ENCODE data around the gene MORN3.
A peak's percentile ranks its signal among the peaks of the same experiment; 100 is the strongest.
"Not testable (repeated sequence)": the region's sequence is repeated elsewhere in the genome, so short reads cannot be mapped to it uniquely, and the experiment has no call there.

MORN3 gene, protein sequence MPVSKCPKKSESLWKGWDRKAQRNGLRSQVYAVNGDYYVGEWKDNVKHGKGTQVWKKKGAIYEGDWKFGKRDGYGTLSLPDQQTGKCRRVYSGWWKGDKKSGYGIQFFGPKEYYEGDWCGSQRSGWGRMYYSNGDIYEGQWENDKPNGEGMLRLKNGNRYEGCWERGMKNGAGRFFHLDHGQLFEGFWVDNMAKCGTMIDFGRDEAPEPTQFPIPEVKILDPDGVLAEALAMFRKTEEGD

DNA sequence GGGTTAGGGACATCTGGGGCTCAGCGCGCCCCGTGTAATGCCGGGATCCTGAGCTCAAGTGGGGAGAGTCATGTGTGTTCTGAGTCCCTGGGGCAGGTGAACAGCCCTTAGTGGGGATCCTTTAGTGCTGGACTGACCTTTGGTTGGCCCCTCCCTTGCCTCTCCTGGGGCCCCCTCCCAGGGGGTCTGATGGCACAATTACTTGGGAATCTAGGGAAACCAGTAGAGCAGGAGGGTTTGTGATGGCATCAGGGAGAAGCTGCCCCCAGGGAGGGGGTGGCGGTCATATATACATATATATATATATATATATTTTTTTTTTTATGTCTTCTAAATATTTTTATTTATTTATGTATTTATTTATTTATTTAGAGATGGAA is at the start of gene MORN3:
TSS of gene MORN3 (minus strand) at position 134 of the 380 bp plus-strand sequence. CDS start 171 bp downstream, outside the sequence.
- no peaks in the 10 kb centered on the region for H3K27me3 Mint-ChIP-seq
- H3K4me3 Mint-ChIP-seq = no peak within 1 kb of the TSS
- peaks cover 0 to under 1% of the 10 kb centered on the region in 2 donors for H3K9me3 Mint-ChIP-seq
- H3K36me3 Mint-ChIP-seq = peaks cover 4 to 22% of the 10 kb centered on the region in 2 donors
- no peak for ATAC-seq (replicated peaks)
- H3K4me1 Mint-ChIP-seq = peaks cover 22 to 51% of the 10 kb centered on the region in 2 donors
- DNase-seq = no peak
- H3K27ac Mint-ChIP-seq = no peak within 1 kb of the TSS

DNA sequence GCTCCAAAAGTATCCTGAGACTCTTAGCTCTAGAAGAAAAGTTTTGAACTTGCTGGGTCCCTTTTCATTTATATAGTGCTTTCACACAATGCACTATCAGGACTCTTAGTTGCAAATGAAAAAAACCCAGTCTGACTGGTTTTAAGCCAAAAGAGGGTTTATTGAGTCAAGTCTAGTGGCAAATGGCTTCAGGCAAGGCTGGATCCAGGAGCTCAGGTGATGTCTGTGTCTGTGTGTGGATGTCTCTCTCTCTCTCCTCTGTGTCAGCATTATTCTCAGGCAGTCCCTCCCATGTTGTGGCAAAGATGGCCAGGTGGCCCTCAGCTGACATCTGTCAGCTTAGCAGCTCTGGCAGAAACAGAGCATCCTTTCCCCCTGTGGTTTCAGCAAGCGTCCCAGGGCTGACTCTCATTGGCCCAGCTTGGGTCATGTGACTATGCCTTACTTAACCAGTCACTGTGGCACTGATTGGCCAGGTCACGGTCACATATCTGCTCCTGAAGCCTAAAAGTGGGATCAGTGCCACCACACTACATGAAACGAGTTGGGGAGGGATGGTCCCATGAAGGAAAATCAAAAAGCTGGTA is 49.3 kb upstream of the MORN3 start:
- peaks cover 5 to 19% of the 10 kb centered on the region in 2 donors for H3K4me1 Mint-ChIP-seq
- no peak overlapping the region for H3K27ac Mint-ChIP-seq
- ATAC-seq (replicated peaks) (no peak), DNase-seq (no peak)
- H3K4me3 Mint-ChIP-seq = no peak overlapping the region
- H3K27me3 Mint-ChIP-seq = no peaks in the 10 kb centered on the region
- H3K9me3 Mint-ChIP-seq = no peaks in the 10 kb centered on the region
- H3K36me3 Mint-ChIP-seq = peaks cover 11 to 32% of the 10 kb centered on the region in 2 donors

DNA sequence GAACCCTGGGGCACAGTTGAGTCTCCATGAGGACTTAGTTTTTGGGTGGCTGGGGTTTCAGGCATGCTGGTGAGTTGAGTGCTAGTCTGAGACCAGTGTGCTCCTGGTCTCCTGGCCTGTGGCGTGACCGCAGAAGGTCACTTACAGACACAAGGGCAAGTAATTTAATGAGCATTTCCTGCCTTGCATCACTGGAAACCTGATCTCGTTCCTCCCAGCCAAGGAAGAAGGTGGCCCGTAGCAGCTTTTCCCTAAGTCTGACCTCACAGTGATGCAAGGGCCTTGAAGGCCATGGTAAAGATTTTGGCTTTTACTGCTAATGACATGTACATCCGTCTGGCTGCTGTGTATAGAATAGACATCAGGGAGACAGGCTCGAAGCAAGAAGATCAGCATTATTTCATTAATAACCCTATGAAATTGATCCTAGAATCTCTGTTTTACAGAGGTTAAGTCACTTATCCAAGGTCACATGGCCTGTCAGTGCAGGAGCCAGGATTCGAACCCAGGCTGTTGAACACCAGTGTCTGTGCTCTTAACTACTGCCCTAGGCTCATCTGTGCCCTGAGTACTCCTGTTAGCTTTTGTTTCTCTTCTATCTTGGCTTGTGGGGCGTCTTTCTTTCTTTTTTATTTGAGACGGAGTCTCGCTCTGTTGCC is 47.7 kb upstream of the MORN3 start:
- H3K27me3 Mint-ChIP-seq = no peaks in the 10 kb centered on the region
- ATAC-seq (replicated peaks) = no peak
- peaks cover 10 to 27% of the 10 kb centered on the region in 2 donors for H3K4me1 Mint-ChIP-seq
- no peak overlapping the region for H3K27ac Mint-ChIP-seq
- no peak overlapping the region for H3K4me3 Mint-ChIP-seq
- H3K9me3 Mint-ChIP-seq = no peaks in the 10 kb centered on the region
- H3K36me3 Mint-ChIP-seq = peaks cover 11 to 24% of the 10 kb centered on the region in 2 donors
- DNase-seq = no peak

DNA sequence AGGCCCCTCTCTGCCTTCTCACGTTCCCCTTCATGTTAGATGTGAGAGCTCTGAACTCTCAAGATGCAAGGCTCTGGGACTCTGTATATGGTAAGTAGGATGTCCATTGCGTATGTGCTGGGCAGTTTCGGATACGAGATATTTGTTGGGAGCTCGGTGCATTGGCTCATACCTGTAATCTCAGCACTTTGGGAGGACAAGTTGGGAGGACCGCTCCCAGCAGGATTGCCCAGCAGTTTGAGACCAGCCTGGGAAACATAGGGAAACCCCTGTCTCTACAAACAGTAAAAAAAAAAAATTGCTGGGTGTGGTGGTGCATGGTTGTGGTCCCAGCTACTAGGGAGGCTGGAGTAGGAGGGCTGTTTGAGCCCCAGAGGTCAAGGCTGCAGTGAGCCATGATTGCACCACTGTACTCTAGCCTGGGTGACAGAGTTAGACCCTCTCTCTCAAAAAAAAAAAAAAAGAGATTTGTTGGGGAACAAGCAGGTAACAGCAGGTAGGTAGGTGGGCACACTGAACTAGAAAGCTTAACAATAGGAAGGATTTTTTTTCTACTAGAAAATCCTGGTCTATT is 46.5 kb upstream of the MORN3 start:
- ATAC-seq (replicated peaks) = no peak
- Mint-ChIP-seq H3K9me3 (no peaks in the 10 kb centered on the region), H3K36me3 (peaks cover 10 to 22% of the 10 kb centered on the region in 2 donors), H3K4me3 (no peak overlapping the region), H3K27me3 (no peaks in the 10 kb centered on the region), H3K4me1 (peaks cover 13 to 30% of the 10 kb centered on the region in 2 donors), H3K27ac (no peak overlapping the region)
- DNase-seq = no peak

DNA sequence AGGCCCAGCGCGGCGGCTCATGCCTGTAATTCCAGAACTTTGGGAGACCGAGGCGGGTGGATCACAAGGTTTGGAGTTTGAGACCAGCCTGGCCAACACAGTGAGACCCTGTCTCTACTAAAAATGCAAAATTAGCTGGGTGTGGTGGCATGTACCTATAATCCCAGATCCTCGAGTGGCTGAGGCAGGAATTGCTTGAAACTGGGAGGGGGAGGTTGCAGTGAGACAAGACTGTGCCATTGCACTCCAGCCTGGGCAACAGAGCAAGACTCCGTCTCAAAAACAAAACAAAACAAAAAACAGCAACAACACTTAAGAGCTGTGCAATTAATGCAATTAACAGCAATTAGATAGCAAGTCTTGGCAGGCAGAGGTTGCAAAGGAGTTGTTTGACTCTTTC is 45.6 kb upstream of the MORN3 start:
- peaks cover 14 to 34% of the 10 kb centered on the region in 2 donors for H3K4me1 Mint-ChIP-seq
- H3K27me3 Mint-ChIP-seq; H3K9me3 Mint-ChIP-seq; H3K4me3 Mint-ChIP-seq; H3K27ac Mint-ChIP-seq; DNase-seq; ATAC-seq (replicated peaks): not testable (repeated sequence)
- H3K36me3 Mint-ChIP-seq = peaks cover 6 to 19% of the 10 kb centered on the region in 2 donors

DNA sequence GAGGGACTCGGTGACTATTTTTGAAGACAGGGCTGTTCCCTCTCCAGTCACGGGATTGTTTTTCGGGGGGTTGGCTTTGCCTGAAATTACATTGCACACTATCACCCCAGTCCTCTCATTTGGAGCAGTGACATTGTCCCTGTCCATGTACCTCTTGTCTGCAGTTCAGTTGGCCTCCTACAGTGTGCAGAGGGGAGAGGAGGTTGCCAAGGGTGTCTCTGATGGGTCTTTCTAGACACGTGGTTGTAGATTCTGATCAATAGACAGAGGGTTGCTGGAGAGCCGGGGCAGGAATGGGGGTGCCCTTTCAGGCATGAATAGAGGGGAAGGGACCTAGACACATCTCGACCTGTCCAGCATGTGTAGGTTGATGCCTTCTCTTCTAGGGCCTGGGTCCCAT is 44.3 kb upstream of the MORN3 start:
- DNase-seq (no peak), ATAC-seq (replicated peaks) (no peak)
- peaks cover 18 to 38% of the 10 kb centered on the region in 2 donors for H3K4me1 Mint-ChIP-seq
- no peaks in the 10 kb centered on the region for H3K27me3 Mint-ChIP-seq
- peak overlapping the region; percentile 96 to 99 for H3K4me3 Mint-ChIP-seq
- no peaks in the 10 kb centered on the region for H3K9me3 Mint-ChIP-seq
- no peak overlapping the region for H3K27ac Mint-ChIP-seq
- H3K36me3 Mint-ChIP-seq = peaks cover 6 to 16% of the 10 kb centered on the region in 2 donors

DNA sequence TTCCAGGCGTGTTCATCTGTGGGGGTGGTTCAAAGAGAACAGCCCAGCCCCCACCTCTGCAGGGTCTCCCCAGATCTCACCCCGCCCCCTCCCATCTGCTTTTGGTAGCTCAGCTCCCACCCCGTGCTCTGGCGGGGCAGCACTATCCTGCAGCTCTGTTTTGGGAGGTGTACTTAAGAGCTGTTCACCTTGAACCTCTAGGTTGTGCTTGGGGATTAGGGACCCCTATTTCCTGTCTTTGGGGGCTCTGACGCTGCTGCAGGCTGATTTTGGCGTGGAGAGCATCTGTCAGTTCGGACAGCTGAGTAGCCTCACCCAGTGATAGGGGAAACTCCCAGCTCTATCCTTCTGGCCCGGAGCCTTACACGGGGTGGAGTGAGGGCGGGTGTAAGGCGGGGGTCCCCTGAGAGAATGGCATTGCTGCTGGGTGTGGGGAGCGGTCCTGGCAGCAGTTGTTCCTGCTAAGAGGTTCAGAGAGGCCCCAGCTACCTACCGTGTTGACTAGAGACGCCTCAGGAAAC is 43.9 kb upstream of the MORN3 start:
- peaks cover 6 to 13% of the 10 kb centered on the region in 2 donors for H3K36me3 Mint-ChIP-seq
- no peaks in the 10 kb centered on the region for H3K9me3 Mint-ChIP-seq
- ATAC-seq (replicated peaks) (peak; percentile 3 to 4), DNase-seq (no peak)
- peaks cover 17 to 40% of the 10 kb centered on the region in 2 donors for H3K4me1 Mint-ChIP-seq
- H3K27ac Mint-ChIP-seq = peak overlapping the region; percentile 76
- no peaks in the 10 kb centered on the region for H3K27me3 Mint-ChIP-seq
- peak overlapping the region; percentile 96 to 99 for H3K4me3 Mint-ChIP-seq

DNA sequence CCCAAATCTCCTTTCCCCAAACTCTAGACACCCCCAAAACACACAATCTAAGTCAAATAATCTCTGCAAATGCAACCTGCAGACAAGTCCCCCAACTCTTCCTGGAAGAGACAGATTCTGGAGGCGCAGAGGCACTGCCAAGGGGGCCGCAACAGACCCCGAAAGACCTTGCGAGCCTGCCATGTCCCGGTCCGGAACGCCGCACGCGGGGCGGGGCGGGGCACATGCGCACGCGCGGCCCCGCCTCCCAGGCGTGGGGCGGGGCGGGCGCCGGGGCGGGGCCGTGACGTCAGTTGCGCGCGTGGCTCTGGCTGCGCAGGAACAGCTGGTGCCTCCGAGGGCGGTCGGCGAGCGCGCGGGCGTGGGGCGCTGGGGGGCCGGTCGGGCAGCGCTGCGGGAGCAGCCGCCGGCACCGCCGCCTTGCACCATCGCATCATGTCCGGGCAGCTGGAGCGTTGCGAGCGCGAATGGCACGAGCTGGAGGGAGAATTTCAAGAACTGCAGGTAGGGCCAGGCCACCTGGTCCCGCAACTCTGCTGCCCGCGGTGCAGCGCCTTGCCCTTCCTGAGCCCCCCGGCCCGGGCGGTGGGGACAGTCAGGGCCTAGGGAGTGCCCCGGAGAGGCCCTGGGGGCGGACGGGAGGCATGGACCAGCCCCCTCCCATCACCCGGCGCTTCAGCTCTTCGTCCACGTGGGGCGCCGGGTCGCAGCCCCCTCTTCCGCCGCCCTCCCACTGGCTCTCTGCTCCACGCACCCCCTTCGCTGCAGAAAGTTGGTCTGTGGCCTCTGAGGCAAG is 43.2 kb upstream of the MORN3 start, which contains the start of gene TMEM120B:
TSS of gene TMEM120B (plus strand) at position 292 of the 796 bp plus-strand sequence. CDS start at position 436, 144 bp downstream.
- ATAC-seq (replicated peaks) = peak; percentile 92 to 94

DNA sequence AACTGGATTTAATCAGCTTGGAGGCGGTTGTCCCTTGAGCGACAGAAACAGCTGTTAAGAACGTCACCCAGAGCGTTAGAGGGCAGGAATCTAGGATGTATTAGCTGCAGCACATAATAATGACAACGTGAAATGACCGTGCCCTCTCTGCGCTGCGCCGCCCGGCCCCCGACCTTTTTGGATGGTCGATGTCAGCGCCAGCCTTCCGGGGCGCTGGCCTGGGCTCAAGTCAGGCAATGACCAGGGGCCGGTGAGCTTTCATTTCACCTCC is 42.7 kb upstream of the MORN3 start:
- Mint-ChIP-seq H3K36me3 (peaks cover 6 to 11% of the 10 kb centered on the region in 2 donors), H3K4me3 (peak overlapping the region; percentile 96 to 99), H3K9me3 (no peaks in the 10 kb centered on the region), H3K27me3 (no peaks in the 10 kb centered on the region), H3K27ac (peak overlapping the region; percentile 98), H3K4me1 (peaks cover 17 to 40% of the 10 kb centered on the region in 2 donors)
- no peak for DNase-seq
- ATAC-seq (replicated peaks) = peak; percentile 58

More for the DNA sequence above, 43.2 kb upstream of the MORN3 start, which contains the start of gene TMEM120B:
- Mint-ChIP-seq H3K4me1 (peaks cover 17 to 40% of the 10 kb centered on the region in 2 donors), H3K4me3 (peak within 1 kb of the TSS; percentile 96 to 99), H3K27ac (peak within 1 kb of the TSS; percentile 98), H3K9me3 (no peaks in the 10 kb centered on the region), H3K27me3 (no peaks in the 10 kb centered on the region), H3K36me3 (peaks cover 6 to 11% of the 10 kb centered on the region in 2 donors)
- peak; percentile 74 for DNase-seq

DNA sequence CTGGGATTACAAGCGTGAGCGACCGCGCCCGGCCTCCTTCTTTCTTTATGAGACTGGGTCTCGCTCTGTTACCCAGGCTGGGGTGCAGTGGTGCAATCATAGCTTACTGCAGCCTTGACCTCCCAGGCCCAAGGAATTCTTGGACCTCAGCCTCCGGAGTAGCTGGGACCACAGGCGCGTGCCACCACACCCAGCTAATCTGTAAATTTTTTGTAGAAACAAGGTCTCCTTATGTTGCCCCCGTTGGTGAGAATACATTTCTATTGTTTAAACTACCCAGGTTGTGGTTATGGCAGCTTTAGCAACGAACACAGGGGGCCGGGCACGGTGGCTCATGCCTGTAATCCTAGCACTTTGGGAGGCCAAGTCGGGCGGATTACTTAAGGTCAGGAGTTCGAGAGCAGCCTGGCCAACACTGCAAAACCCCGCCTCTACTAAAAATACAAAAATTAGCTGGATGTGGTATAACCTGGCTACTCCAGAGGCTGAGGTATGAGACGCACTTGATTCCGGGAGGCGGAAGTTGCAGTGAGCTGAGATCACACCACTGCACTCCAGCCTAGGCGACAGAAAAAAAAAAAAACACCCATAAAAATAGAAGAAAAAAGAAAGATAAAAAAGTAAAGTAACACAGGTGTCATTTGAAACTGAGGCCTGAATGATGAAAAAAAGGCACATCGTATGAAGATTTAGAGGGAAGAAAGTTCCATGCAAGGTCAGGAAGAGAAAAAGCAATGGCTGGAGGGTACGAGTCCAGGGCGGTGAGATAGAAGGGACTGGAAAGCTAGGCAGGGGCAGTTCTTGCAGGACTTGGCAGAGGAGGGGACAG is 42.1 kb upstream of the MORN3 start:
- peak overlapping the region; percentile 98 for H3K27ac Mint-ChIP-seq
- no peaks in the 10 kb centered on the region for H3K9me3 Mint-ChIP-seq
- ATAC-seq (replicated peaks) = no peak
- H3K27me3 Mint-ChIP-seq = no peaks in the 10 kb centered on the region
- H3K4me1 Mint-ChIP-seq = peaks cover 17 to 40% of the 10 kb centered on the region in 2 donors
- H3K36me3 Mint-ChIP-seq = peaks cover 6 to 11% of the 10 kb centered on the region in 2 donors
- DNase-seq = no peak
- H3K4me3 Mint-ChIP-seq = peak overlapping the region; percentile 96 to 99

DNA sequence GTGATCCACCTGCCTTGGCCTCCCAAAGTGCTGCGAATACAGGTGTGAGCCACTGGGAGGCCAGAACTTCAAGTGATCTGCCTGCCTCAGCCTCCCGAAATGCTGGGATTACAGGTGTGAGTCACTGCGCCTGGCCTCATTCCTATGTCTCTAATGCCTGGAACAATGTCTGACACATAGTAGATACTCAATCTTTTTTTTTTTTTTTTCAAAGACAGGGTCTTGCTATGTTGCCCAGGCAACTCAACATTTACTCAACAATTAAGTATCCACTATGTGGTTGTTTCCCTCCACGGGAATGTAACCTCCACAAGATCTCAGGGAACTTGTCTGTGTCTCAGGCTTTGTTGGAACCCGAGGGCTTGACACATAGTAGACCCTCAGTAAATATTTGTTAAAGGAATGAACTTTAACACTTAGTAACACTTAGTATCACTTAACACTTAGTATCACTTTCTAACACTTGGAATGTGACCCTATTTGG is 40.1 kb upstream of the MORN3 start:
- Mint-ChIP-seq H3K4me1 (peaks cover 17 to 29% of the 10 kb centered on the region in 2 donors), H3K27me3 (no peaks in the 10 kb centered on the region), H3K27ac (no peak overlapping the region), H3K36me3 (peaks cover under 1 to 4% of the 10 kb centered on the region in 2 donors), H3K9me3 (peaks cover 0 to 4% of the 10 kb centered on the region in 2 donors), H3K4me3 (no peak overlapping the region)
- no peak for ATAC-seq (replicated peaks)
- no peak for DNase-seq

DNA sequence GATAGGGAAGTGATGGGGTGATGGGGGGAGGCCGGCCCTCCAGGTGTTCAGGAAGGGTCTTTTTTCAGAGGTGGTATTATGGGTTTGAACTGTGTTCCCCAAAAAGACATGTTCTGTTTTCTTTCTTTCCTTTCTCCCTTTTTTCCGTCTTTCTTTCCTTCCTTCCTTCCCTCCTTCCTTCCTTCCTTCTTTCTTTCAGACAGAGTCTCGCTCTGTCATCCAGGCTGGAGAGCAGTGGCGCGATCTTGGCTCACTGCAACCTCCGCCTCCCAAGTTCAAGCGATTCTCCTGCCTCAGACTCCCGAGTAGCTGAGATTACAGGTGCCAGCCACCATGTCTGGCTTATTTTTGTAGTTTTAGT is 39.6 kb upstream of the MORN3 start:
- Mint-ChIP-seq H3K27ac (peak overlapping the region; percentile 47), H3K4me1 (peaks cover 17 to 28% of the 10 kb centered on the region in 2 donors)
- not testable (repeated sequence) for H3K9me3 Mint-ChIP-seq; H3K4me3 Mint-ChIP-seq; H3K36me3 Mint-ChIP-seq; DNase-seq; ATAC-seq (replicated peaks); H3K27me3 Mint-ChIP-seq
